Neural progenitor cell (in vitro differentiated cells): ENCODE measurements around the gene ZDHHC12.

Source experiments
- EZH2 ChIP-seq: fragments of 200-600 bp; sonication (generic); IDR thresholded peaks from 2 replicates; pipeline ENCODE4 v1.6.1; 2017; ENCODE audit warnings: antibody characterized with exemption, mild to moderate bottlenecking, moderate library complexity
- TF ChIP-seq, protein P1 (sequence below): fragments of 200-600 bp; sonication (generic); IDR thresholded peaks from 2 replicates; pipeline ENCODE4 v1.5.1; 2017; ENCODE audit warnings: antibody characterized with exemption, mild to moderate bottlenecking

DNA sequence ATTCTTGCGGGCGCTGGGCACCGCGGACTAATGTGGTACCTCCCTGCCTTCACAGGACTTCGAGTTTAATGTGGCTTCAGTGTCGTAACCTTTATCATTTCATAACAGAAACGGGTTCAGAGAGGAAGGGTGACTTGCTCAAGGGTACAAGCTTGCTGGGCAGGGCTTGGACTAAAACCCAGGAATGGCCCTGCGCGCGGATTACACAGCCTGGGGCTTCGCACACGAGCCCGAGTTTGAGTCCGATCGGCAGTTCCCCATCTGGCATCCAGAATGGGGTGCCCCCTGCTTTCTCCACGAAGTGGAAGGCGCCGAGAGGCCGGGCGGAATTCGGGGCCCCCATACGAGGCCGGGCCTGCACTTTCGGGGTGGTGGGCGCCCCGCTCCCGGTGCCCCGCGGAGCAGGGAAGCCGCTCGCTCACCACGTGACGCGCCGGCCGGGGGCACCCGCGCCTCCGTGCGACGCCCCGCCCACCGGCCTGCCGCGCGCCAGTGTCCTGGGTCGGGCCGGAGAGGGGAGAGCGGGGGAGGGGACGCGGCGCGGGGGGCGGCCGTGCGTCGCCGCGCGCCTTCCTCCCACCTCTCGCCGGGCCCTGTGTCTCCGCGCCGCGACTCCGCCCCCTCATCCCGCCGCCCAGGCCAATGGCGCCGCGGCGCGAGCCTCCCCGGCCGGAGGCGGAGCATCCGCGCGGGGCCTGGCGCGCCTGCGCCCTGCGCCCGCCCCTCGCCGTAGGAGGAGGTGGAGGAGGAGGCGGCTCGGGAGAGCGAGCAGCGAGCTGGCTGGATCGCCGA, 35.2 kb downstream of the ZDHHC12 start, which contains the start of gene SET:
- TF ChIP-seq, protein P1, sequence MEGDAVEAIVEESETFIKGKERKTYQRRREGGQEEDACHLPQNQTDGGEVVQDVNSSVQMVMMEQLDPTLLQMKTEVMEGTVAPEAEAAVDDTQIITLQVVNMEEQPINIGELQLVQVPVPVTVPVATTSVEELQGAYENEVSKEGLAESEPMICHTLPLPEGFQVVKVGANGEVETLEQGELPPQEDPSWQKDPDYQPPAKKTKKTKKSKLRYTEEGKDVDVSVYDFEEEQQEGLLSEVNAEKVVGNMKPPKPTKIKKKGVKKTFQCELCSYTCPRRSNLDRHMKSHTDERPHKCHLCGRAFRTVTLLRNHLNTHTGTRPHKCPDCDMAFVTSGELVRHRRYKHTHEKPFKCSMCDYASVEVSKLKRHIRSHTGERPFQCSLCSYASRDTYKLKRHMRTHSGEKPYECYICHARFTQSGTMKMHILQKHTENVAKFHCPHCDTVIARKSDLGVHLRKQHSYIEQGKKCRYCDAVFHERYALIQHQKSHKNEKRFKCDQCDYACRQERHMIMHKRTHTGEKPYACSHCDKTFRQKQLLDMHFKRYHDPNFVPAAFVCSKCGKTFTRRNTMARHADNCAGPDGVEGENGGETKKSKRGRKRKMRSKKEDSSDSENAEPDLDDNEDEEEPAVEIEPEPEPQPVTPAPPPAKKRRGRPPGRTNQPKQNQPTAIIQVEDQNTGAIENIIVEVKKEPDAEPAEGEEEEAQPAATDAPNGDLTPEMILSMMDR: no peak
- TF ChIP-seq EZH2: no peak
